Measurements from ENCODE around the gene TMEM54.

- no peak for TF ChIP-seq POLR2AphosphoS5 (IDR thresholded peaks at IDR 0.05; ENCODE audit: low read depth)
- TF ChIP-seq, protein P1, sequence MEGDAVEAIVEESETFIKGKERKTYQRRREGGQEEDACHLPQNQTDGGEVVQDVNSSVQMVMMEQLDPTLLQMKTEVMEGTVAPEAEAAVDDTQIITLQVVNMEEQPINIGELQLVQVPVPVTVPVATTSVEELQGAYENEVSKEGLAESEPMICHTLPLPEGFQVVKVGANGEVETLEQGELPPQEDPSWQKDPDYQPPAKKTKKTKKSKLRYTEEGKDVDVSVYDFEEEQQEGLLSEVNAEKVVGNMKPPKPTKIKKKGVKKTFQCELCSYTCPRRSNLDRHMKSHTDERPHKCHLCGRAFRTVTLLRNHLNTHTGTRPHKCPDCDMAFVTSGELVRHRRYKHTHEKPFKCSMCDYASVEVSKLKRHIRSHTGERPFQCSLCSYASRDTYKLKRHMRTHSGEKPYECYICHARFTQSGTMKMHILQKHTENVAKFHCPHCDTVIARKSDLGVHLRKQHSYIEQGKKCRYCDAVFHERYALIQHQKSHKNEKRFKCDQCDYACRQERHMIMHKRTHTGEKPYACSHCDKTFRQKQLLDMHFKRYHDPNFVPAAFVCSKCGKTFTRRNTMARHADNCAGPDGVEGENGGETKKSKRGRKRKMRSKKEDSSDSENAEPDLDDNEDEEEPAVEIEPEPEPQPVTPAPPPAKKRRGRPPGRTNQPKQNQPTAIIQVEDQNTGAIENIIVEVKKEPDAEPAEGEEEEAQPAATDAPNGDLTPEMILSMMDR (IDR thresholded peaks at IDR 0.05; ENCODE audit: insufficient read depth, low read length) = no peak
- no peak for TF ChIP-seq REST (IDR thresholded peaks at IDR 0.05; ENCODE audit: insufficient replicate concordance, low read depth)
- no peak for TF ChIP-seq GABPA (IDR thresholded peaks at IDR 0.05; ENCODE audit: low read depth)
These were observed 43.0 kb upstream of the TMEM54 start for GRCh38 chr1:32944180-32944579.
